ENCODE results near the gene C11orf87. TPM values are rescaled to one million over a fixed set of nuclear protein-coding genes. Genes with fewer than 3 reads are reported as not detected.
A peak's percentile ranks its signal among the peaks of the same experiment; 100 is the strongest.

Gene C11orf87
- total RNA-seq (not detected in 2 replicates), polyA plus RNA-seq (0.02 and 0.34 TPM in 2 replicates), polyA minus RNA-seq (ENCODE audit: low replicate concordance) (0.04 TPM in 1 of 2 replicates, not detected in the other)
- polyA plus RNA-seq (2012) = 0.33 TPM in 1 of 2 replicates, not detected in the other

DNA sequence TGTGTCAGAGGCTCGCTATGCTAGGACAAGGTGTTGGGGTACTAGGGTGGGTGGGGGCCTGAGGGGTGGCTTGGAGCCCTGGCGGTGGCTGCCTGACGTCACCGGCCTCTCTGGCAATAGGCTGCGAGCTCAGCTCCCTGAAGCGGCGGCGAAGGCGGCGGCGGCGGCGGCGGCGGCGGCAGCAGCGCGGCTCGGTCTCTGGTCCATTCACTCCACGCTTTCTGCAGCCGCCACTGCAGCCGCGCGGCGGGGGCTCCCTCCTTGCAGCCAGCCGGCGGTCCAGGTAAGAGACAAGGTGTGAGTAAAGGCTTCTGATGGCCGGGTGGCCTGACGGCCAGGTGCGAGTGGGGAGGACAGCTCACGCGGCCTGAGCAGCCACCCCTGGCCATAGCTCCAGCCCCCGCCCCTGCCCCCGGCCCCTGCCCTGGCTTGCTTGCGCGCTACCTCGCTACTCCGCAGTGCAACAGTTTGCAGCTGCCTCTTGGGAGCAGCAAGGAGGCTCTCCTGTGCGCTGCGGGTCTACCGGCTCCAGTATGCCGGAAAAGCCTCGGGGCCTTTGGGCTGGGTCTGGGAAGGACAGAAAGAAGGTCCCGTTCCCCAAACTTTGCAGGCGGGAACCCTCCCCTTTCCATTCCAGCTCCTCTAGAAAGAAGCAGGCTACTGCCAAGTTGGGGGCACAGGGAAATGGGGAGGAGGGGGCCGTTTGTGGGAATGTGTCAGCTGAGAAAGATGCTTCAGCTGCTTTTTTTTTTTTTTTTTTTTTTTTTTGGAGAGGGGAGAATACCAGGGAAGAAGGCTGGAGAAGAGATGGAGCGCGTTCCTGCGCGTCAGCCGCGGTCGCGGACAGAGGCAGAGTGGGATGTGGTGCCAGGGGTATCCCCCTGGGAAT lies at the start of gene C11orf87:
TSS of gene C11orf87 (plus strand) at position 210 of the 889 bp plus-strand sequence. CDS start 1,444 bp downstream, outside the sequence.
- H2AFZ ChIP-seq (ENCODE audit: low read length) = no peak within 1 kb of the TSS
- H3K4me1 ChIP-seq (ENCODE audit: control insufficient read depth, extremely low read depth, insufficient read depth, low read length) = no peaks in the 10 kb centered on the region
- TF ChIP-seq EZH2 (IDR thresholded peaks at IDR 0.05; ENCODE audit: low read length, missing control alignments) (no peak), CTCF (conservative IDR thresholded peaks at IDR 0.05 in 1 of 2, IDR thresholded peaks at IDR 0.05 in 1 of 2; ENCODE audit: low read depth in 1 of 2, low read length in 2 of 2) (no peak)
- no peak within 1 kb of the TSS for H3K27ac ChIP-seq (ENCODE audit: insufficient read depth, low read length)
- peak in 1 of 2 donors; percentile 35 for DNase-seq (ENCODE audit: low read depth in 2 of 2)
- H3K79me2 ChIP-seq (ENCODE audit: control insufficient read depth, insufficient read depth, low read length) = no peaks in the 10 kb centered on the region
- H3K27me3 ChIP-seq (ENCODE audit: control insufficient read depth, insufficient read depth, low read length) = peaks cover 3% of the 10 kb centered on the region
- no peaks in the 10 kb centered on the region for H4K20me1 ChIP-seq (ENCODE audit: control insufficient read depth, extremely low read depth, insufficient read depth, low read length)
- H3K9ac ChIP-seq (ENCODE audit: insufficient read depth, low read length) = no peak within 1 kb of the TSS
- peak within 1 kb of the TSS in 2 of 4 experiments; percentile 15 to 40 for H3K4me3 ChIP-seq (replicated peaks in 1 of 4; ENCODE audit: control extremely low read depth in 1 of 4, insufficient read depth in 1 of 4, low read depth in 3 of 4, low read length in 4 of 4)
- H3K9me3 ChIP-seq (ENCODE audit: control insufficient read depth, insufficient read depth, low read depth, low read length) = no peaks in the 10 kb centered on the region
- H3K36me3 ChIP-seq (ENCODE audit: control insufficient read depth, insufficient read depth, low read length) = no peaks in the 10 kb centered on the region
- no peak within 1 kb of the TSS for H3K4me2 ChIP-seq (ENCODE audit: extremely low read depth, insufficient read depth, low read length)

DNA sequence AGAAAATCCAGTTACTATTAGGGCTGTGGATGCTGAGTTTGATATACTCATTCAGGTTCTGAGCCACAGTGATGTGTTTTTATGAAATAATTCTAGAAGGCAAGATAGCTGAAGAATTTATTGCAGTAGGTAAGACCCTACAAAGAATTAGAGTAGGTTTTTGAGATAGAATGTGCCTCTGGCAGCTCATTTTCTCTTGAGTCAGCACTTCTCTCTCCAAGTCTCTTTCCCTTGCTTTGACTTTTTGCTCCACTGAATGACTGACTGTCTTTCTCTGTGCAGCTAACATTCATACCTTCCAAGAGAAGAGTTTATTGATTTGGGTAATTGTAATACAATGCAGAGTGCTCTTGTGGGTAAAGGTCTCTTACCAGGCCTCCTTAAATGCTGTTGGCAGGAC lies 48.0 kb upstream of the C11orf87 start:
- Histone ChIP-seq H2AFZ (ENCODE audit: low read length) (no peak overlapping the region), H3K36me3 (ENCODE audit: control insufficient read depth, insufficient read depth, low read length) (no peaks in the 10 kb centered on the region), H3K27me3 (ENCODE audit: control insufficient read depth, insufficient read depth, low read length) (no peaks in the 10 kb centered on the region), H3K4me2 (ENCODE audit: extremely low read depth, insufficient read depth, low read length) (no peak overlapping the region), H3K4me1 (ENCODE audit: control insufficient read depth, extremely low read depth, insufficient read depth, low read length) (no peaks in the 10 kb centered on the region), H3K27ac (ENCODE audit: insufficient read depth, low read length) (no peak overlapping the region), H4K20me1 (ENCODE audit: control insufficient read depth, extremely low read depth, insufficient read depth, low read length) (no peaks in the 10 kb centered on the region), H3K4me3 (replicated peaks in 1 of 4; ENCODE audit: control extremely low read depth in 1 of 4, insufficient read depth in 1 of 4, low read depth in 3 of 4, low read length in 4 of 4) (no peak overlapping the region), H3K79me2 (ENCODE audit: control insufficient read depth, insufficient read depth, low read length) (no peaks in the 10 kb centered on the region), H3K9ac (ENCODE audit: insufficient read depth, low read length) (no peak overlapping the region), H3K9me3 (ENCODE audit: control insufficient read depth, insufficient read depth, low read depth, low read length) (no peaks in the 10 kb centered on the region)
- TF ChIP-seq EZH2 (IDR thresholded peaks at IDR 0.05; ENCODE audit: low read length, missing control alignments) (no peak), CTCF (conservative IDR thresholded peaks at IDR 0.05 in 1 of 2, IDR thresholded peaks at IDR 0.05 in 1 of 2; ENCODE audit: low read depth in 1 of 2, low read length in 2 of 2) (no peak)
- no peak for DNase-seq (ENCODE audit: low read depth in 2 of 2)

GRCh38 chr11:109374441-109374840 lies 47.5 kb upstream of the C11orf87 start:
- no peaks in the 10 kb centered on the region for H3K36me3 ChIP-seq (ENCODE audit: control insufficient read depth, insufficient read depth, low read length)
- H3K4me1 ChIP-seq (ENCODE audit: control insufficient read depth, extremely low read depth, insufficient read depth, low read length) = no peaks in the 10 kb centered on the region
- H3K79me2 ChIP-seq (ENCODE audit: control insufficient read depth, insufficient read depth, low read length) = no peaks in the 10 kb centered on the region
- no peak overlapping the region for H2AFZ ChIP-seq (ENCODE audit: low read length)
- no peak for DNase-seq (ENCODE audit: low read depth in 2 of 2)
- TF ChIP-seq CTCF (conservative IDR thresholded peaks at IDR 0.05 in 1 of 2, IDR thresholded peaks at IDR 0.05 in 1 of 2; ENCODE audit: low read depth in 1 of 2, low read length in 2 of 2) = no peak
- no peak for TF ChIP-seq EZH2 (IDR thresholded peaks at IDR 0.05; ENCODE audit: low read length, missing control alignments)
- H4K20me1 ChIP-seq (ENCODE audit: control insufficient read depth, extremely low read depth, insufficient read depth, low read length) = no peaks in the 10 kb centered on the region
- no peak overlapping the region for H3K9ac ChIP-seq (ENCODE audit: insufficient read depth, low read length)
- H3K27ac ChIP-seq (ENCODE audit: insufficient read depth, low read length) = no peak overlapping the region
- no peak overlapping the region for H3K4me2 ChIP-seq (ENCODE audit: extremely low read depth, insufficient read depth, low read length)
- H3K4me3 ChIP-seq (replicated peaks in 1 of 4; ENCODE audit: control extremely low read depth in 1 of 4, insufficient read depth in 1 of 4, low read depth in 3 of 4, low read length in 4 of 4) = no peak overlapping the region
- H3K27me3 ChIP-seq (ENCODE audit: control insufficient read depth, insufficient read depth, low read length) = no peaks in the 10 kb centered on the region
- H3K9me3 ChIP-seq (ENCODE audit: control insufficient read depth, insufficient read depth, low read depth, low read length) = no peaks in the 10 kb centered on the region
